Activated CD8-positive, alpha-beta memory T cell treated with anti-CD3 and anti-CD28 coated beads for 4 hours (primary cell): ENCODE results near the gene MAP2K4.
"Not testable (repeated sequence)": the region's sequence is repeated elsewhere in the genome, so short reads cannot be mapped to it uniquely, and the experiment has no call there.

Source experiments
- DNase-seq, 2 donors: peaks; one replicate each; pipeline ENCODE4 v3.0.0-alpha.2; 2020; ENCODE audit warnings: low read depth in 2 of 2

The MAP2K4 gene

GRCh38 chr17:12140685-12141084 lies 120.0 kb downstream of the MAP2K4 start:
- no peak for DNase-seq

DNA sequence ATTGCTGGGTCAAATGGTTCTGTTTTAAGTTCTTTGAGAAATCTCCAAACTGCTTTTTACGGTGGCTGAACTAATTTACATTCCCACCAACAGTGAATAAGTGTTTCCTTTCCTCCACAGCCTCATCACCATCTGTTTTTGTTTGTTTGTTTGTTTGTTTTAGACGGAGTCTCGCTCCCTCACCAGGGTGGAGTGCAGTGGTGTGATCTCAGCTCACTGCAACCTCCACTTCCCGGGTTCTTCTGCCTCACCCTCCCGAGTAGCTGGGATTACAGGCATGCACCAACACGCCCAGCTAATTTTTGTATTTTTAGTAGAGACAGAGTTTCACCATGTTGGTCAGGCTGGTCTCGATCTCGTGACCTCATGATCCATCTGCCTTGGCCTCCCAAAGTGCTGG lies 141.5 kb downstream of the MAP2K4 start:
- not testable (repeated sequence) for DNase-seq

GRCh38 chr17:12164085-12164484 lies 143.4 kb downstream of the MAP2K4 start:
- no peak for DNase-seq

GRCh38 chr17:12178644-12179330 lies 158.1 kb downstream of the MAP2K4 start:
- DNase-seq, result no peak

DNA sequence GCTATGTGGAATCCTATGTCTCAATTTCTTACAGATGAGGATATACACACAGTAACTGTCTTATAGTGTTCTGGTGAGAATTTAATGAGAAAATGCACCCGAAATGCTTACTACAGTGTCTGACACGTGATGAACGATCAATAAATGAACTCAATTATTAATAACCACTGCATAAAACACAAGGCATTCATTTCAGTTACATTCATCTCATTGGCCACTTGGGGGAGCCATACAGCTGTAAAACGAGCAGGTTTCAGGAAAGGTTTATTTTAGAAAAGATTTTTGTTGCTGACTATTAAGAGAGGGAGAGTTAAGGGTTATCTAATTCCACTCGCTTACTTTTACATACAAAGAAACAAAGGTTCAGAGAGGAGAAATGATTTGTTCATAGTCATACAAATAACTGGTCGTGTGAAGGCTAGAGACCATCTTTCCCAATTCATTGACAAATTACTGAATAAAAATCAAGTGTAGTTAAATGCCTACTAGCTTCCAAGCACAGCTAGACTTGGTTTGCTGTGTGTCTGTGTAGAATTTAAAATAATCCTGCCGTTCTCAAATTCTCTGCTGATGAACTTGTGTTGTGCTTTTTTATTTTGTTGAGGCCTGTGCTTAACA lies 160.1 kb downstream of the MAP2K4 start:
- no peak for DNase-seq

- DNase-seq, result no peak
Measured at GRCh38 chr17:12187658-12188057, 167.0 kb downstream of the MAP2K4 start.

GRCh38 chr17:12193144-12193735 lies 172.6 kb downstream of the MAP2K4 start:
- no peak for DNase-seq
